Natural killer cell (primary cell): ENCODE measurements around the gene GSTM2. TPM values are rescaled to one million over a fixed set of nuclear protein-coding genes. Genes with fewer than 3 reads are reported as not detected.

Experiments used
- ATAC-seq, 3 donors: fragments of 150-1000 bp in 2 of 3; fragments of 200-7000 bp in 1 of 3; cut with Tn5 transposase; 1 replicate in 1 of 3; 2 replicates in 2 of 3; pipeline ENCODE4 v1.10.0; 2021; ENCODE audit warnings: mild to moderate bottlenecking in 2 of 3, moderate library complexity in 2 of 3
- DNase-seq, 2 donors: peaks; one replicate each; pipeline versions ENCODE4 v3.0.0 to v3.0.0-alpha.2; 2013 to 2021; ENCODE audit warnings: mixed read lengths in 1 of 2
- H3K27ac ChIP-seq: one replicate; pipeline ENCODE4 v1.5.1; 2013; ENCODE audit warnings: mild to moderate bottlenecking, low read length
- H3K27me3 ChIP-seq: one replicate; pipeline ENCODE4 v1.6.1; 2013; ENCODE audit warnings: low read length; ENCODE audit not compliant: control insufficient read depth, insufficient read depth
- H3K36me3 ChIP-seq: one replicate; pipeline ENCODE4 v1.6.1; 2013; ENCODE audit warnings: low read length; ENCODE audit not compliant: control insufficient read depth, insufficient read depth
- H3K4me1 ChIP-seq: one replicate; pipeline ENCODE4 v1.6.1; 2013; ENCODE audit warnings: low read length; ENCODE audit not compliant: control insufficient read depth, insufficient read depth
- H3K4me3 ChIP-seq: one replicate; pipeline ENCODE4 v1.5.1; 2013; ENCODE audit warnings: low read length
- H3K9me3 ChIP-seq: one replicate; pipeline ENCODE4 v1.6.1; 2013; ENCODE audit warnings: low read length; ENCODE audit not compliant: control insufficient read depth, insufficient read depth
- H3K27ac Mint-ChIP-seq, 2 donors: one replicate each; pipeline ENCODE4 v1.8.0; 2022; ENCODE audit warnings: mild to moderate bottlenecking in 2 of 2, mixed read lengths in 2 of 2, moderate library complexity in 1 of 2
- H3K27me3 Mint-ChIP-seq, 2 donors: one replicate each; pipeline ENCODE4 v1.8.0; 2022; ENCODE audit warnings: low read depth in 2 of 2, mixed read lengths in 2 of 2
- H3K36me3 Mint-ChIP-seq: one replicate; pipeline ENCODE4 v1.8.0; 2022; ENCODE audit warnings: mixed read lengths
- H3K4me1 Mint-ChIP-seq, 2 donors: one replicate each; pipeline ENCODE4 v1.8.0; 2022; ENCODE audit warnings: mixed read lengths in 2 of 2
- H3K4me3 Mint-ChIP-seq: one replicate; pipeline ENCODE4 v1.8.0; 2022; ENCODE audit warnings: mild to moderate bottlenecking, moderate library complexity, mixed read lengths
- H3K9me3 Mint-ChIP-seq, 2 donors: one replicate each; pipeline ENCODE4 v1.8.0; 2022; ENCODE audit warnings: mixed read lengths in 2 of 2
- WGBS: methylation state at CpG from one replicate; pipeline ENCODE4 v1.1.7; 2013; ENCODE audit warnings: missing lambda C conversion rate; ENCODE audit not compliant: insufficient coverage; 5-methylcytosine and 5-hydroxymethylcytosine counted together
- intact Hi-C: fragments of 100-400 bp; cut with micrococcal nuclease; formaldehyde crosslinking; loops from one replicate; pipeline ENCODE4 v1.14.2; 2022
- total RNA-seq, 4 donors: library from RNA; stranded (reverse); fragments of 120-200 nt in 1 of 4; gene quantifications; one replicate each; pipeline versions ENCODE4 v1.2.3 to v1.2.4, GENCODE V29; 2013 to 2022
- TF ChIP-seq, protein P1 (sequence below): fragments of 200-600 bp; IDR thresholded peaks from one replicate; pipeline ENCODE4 v1.8.0; 2022; ENCODE audit warnings: antibody characterized with exemption

Gene GSTM2
- total RNA-seq, 3 donors from 2014 or later (not counting 1 experiment from before 2014, with no cell fraction given) = 142 to 315 (median 205) TPM

DNA sequence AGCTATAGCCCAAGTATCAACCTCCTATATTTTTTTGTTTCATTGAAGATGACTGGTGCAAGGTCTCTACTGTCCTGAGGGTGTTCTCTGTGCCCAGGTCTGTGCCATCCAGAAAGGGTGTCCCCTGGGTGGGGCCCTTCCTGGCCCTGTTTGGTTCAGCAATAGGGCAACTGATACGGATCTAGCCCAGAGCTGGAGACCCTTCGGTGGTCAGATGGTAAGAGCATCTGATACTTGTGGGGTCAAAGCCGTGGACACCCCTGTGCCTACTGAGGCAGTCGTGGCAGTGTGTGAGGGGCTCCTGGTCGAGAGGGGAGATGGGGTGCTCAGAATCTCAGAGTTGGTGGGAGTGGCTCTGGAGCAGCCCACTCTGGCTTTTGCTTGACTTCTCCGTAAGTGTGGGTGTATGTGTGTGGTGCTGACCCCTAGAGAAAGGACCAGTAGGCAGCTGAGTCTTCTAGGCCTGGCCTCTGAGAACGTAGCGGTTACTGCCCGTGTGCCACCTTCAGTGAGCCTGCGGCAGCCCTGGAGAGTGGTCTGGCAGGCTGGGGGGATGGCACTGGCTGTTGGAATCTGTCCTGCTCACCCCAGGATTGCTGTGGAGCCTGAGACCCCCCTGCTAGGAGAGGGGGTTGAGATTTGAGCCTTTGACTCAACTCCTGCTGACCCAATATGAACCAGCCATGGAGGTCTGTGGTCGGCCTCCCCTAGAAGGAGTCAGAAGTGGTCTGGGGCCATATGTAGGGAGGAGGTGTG lies 45.5 kb upstream of the GSTM2 start:
- no peaks in the 10 kb centered on the region for H3K27me3 ChIP-seq
- H3K9me3 ChIP-seq = no peaks in the 10 kb centered on the region
- H3K4me3 ChIP-seq = no peak overlapping the region
- no peak for ATAC-seq
- H3K27ac Mint-ChIP-seq = peak overlapping the region; percentile 93 to 99
- no peaks in the 10 kb centered on the region for H3K27me3 Mint-ChIP-seq
- intact Hi-C loops = no loop called here
- DNase-seq = no peak
- H3K36me3 Mint-ChIP-seq = no peaks in the 10 kb centered on the region
- TF ChIP-seq, protein P1, sequence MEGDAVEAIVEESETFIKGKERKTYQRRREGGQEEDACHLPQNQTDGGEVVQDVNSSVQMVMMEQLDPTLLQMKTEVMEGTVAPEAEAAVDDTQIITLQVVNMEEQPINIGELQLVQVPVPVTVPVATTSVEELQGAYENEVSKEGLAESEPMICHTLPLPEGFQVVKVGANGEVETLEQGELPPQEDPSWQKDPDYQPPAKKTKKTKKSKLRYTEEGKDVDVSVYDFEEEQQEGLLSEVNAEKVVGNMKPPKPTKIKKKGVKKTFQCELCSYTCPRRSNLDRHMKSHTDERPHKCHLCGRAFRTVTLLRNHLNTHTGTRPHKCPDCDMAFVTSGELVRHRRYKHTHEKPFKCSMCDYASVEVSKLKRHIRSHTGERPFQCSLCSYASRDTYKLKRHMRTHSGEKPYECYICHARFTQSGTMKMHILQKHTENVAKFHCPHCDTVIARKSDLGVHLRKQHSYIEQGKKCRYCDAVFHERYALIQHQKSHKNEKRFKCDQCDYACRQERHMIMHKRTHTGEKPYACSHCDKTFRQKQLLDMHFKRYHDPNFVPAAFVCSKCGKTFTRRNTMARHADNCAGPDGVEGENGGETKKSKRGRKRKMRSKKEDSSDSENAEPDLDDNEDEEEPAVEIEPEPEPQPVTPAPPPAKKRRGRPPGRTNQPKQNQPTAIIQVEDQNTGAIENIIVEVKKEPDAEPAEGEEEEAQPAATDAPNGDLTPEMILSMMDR = no peak
- no peak overlapping the region for H3K27ac ChIP-seq
- WGBS = 83% methylated on average over 11 of the region's 11 CpGs
- H3K4me1 ChIP-seq = peaks cover 58% of the 10 kb centered on the region
- no peaks in the 10 kb centered on the region for H3K9me3 Mint-ChIP-seq
- H3K4me3 Mint-ChIP-seq = peak overlapping the region; percentile 99
- H3K4me1 Mint-ChIP-seq = peaks cover 39 to 69% of the 10 kb centered on the region in 2 donors
- peaks cover 15% of the 10 kb centered on the region for H3K36me3 ChIP-seq

DNA sequence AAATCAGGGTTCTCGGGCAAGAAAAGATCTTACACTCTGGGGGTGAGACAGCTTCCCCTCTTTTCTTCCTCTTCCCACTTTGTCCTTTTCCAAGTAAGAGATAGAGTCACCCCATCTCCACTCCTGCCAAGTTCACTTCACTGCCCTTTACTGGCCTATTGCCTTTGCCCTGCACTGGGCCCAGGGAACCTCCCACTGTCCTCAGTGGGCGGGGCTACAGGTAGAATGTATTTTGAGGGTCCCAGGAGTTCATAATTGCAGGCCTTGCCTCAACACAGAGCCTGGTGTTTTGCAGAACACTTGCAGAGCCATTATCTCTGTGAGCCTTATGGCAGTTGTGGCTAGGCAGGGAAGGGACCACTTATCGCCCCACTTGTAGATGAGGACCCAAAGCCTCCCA lies 45.0 kb upstream of the GSTM2 start:
- Mint-ChIP-seq H3K9me3 (no peaks in the 10 kb centered on the region), H3K36me3 (no peaks in the 10 kb centered on the region), H3K27me3 (no peaks in the 10 kb centered on the region), H3K4me1 (peaks cover 39 to 69% of the 10 kb centered on the region in 2 donors), H3K27ac (peak overlapping the region in 1 of 2 donors; percentile 99), H3K4me3 (no peak overlapping the region)
- WGBS = 92% methylated on average over 3 of the region's 3 CpGs
- no peaks in the 10 kb centered on the region for H3K27me3 ChIP-seq
- intact Hi-C loops = no loop called here
- DNase-seq = no peak
- H3K4me1 ChIP-seq = peaks cover 58% of the 10 kb centered on the region
- H3K36me3 ChIP-seq = peaks cover 21% of the 10 kb centered on the region
- H3K27ac ChIP-seq = no peak overlapping the region
- H3K4me3 ChIP-seq = no peak overlapping the region
- no peak for ATAC-seq
- H3K9me3 ChIP-seq = no peaks in the 10 kb centered on the region
- TF ChIP-seq, protein P1 = no peak

DNA sequence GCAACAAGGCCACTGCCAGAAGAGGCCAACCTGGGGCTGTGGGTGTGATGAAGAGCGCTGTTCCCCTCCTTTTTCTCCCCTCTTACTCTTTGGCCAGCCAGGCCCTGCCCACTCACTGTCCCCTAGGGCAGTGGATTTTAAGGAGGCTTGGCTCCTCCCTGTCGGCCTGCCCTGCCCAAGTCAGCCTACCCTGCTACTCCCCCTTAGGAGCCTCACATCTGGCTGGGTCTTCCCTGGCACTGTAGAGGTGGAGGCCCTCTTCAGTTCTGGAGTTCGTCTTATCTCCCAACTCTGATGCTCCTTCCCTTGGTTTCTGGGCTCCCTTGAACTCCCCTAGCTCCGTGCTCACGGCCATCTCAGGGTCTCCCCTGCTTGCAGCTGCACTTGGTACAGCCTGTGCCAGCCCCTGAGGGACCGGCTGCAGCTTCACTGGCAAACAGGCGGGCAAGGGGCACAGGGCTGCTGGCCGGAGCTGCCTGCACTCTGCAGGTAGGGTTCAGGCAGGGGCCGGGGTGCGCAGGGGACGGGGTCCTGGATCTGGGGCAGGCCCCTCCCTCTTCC lies 44.2 kb upstream of the GSTM2 start:
- Mint-ChIP-seq H3K27ac (peak overlapping the region; percentile 56 to 65), H3K27me3 (no peaks in the 10 kb centered on the region), H3K4me1 (peaks cover 39 to 65% of the 10 kb centered on the region in 2 donors), H3K4me3 (peak overlapping the region; percentile 25), H3K9me3 (no peaks in the 10 kb centered on the region), H3K36me3 (no peaks in the 10 kb centered on the region)
- peak in 1 of 2 donors; percentile 12 for DNase-seq
- ATAC-seq = no peak
- no peaks in the 10 kb centered on the region for H3K27me3 ChIP-seq
- 58% methylated on average over 11 of the region's 11 CpGs for WGBS
- peaks cover 29% of the 10 kb centered on the region for H3K36me3 ChIP-seq
- TF ChIP-seq, protein P1 = no peak
- no peak overlapping the region for H3K4me3 ChIP-seq
- no peak overlapping the region for H3K27ac ChIP-seq
- intact Hi-C loops = no loop called here
- H3K4me1 ChIP-seq = peaks cover 57% of the 10 kb centered on the region
- no peaks in the 10 kb centered on the region for H3K9me3 ChIP-seq
